GM12878 (cell line): ENCODE results near the gene MACROD2. TPM values are rescaled to one million over a fixed set of nuclear protein-coding genes. Genes with fewer than 3 reads are reported as not detected.

Source experiments
- ATAC-seq: fragments of 200-7000 bp; cut with Tn5 transposase; 3 replicates; pipeline ENCODE4 v1.9.1; 2020; ENCODE audit warnings: mild to moderate bottlenecking, moderate library complexity
- BruUV-seq: library from RNA; stranded (reverse); fragments of 400-500 nt; replicated peaks from 2 replicates; lab custom pipeline; 2021; lab: Mats Ljungman, UMichigan
- CTCF ChIA-PET: fragments of 300-600 bp; sonication (Branson Sonifier 250); formaldehyde crosslinking; extraction: SDS; loops from one replicate; lab custom pipeline; 2021; ENCODE audit warnings: inconsistent platforms; lab: Yijun Ruan, JAX
- POLR2A ChIA-PET: fragments of 350-600 bp; formaldehyde crosslinking; extraction: SDS; loops from one replicate; lab custom pipeline; 2021; ENCODE audit warnings: inconsistent platforms; lab: Charles Lee
- RAD21 ChIA-PET: fragments of 300-600 bp; sonication (Branson Sonifier 250); formaldehyde crosslinking; loops from one replicate; lab custom pipeline; 2023; ENCODE audit warnings: antibody characterized with exemption; ENCODE audit not compliant: unreplicated experiment; lab: Charles Lee
- SMC1A ChIA-PET: fragments of 300-600 bp; sonication (Branson Sonifier 250); formaldehyde crosslinking; loops from one replicate; lab custom pipeline; 2023; ENCODE audit not compliant: unreplicated experiment, uncharacterized antibody; lab: Charles Lee
- DNase-seq: peaks from one replicate; pipeline ENCODE4 v3.0.0-alpha.2; 2011; ENCODE audit warnings: low read depth, low spot score
- FAIRE-seq: peaks from 3 replicates; lab custom pipeline; 2011; peaks lifted over from hg19 to GRCh38; lab: Jason Lieb, UNC
- H2AFZ ChIP-seq: 2 replicates; pipeline ENCODE4 v1.6.0; 2011; ENCODE audit warnings: low read depth, low read length, control low read depth; ENCODE audit not compliant: control insufficient read depth
- H3K27ac ChIP-seq: 2 replicates; pipeline ENCODE4 v1.5.1; 2011; ENCODE audit warnings: control low read depth; ENCODE audit not compliant: control insufficient read depth, insufficient read depth
- H3K27me3 ChIP-seq, 2 experiments: replicated peaks in 1 of 2; 2 replicates each; pipeline versions ENCODE4 v1.6.0 to v1.6.1; 2011; ENCODE audit warnings: low read length in 1 of 2; ENCODE audit not compliant: control insufficient read depth in 2 of 2, insufficient read depth in 2 of 2
- H3K36me3 ChIP-seq, 2 experiments: 2 replicates each; pipeline ENCODE4 v1.5.1; 2011; ENCODE audit warnings: low read length in 1 of 2; ENCODE audit not compliant: control insufficient read depth in 2 of 2, insufficient read depth in 2 of 2
- H3K4me1 ChIP-seq: 2 replicates; pipeline ENCODE4 v1.6.1; 2011; ENCODE audit warnings: mild to moderate bottlenecking, low read length, moderate library complexity, mixed read lengths; ENCODE audit not compliant: control insufficient read depth, insufficient read depth
- H3K4me2 ChIP-seq: 2 replicates; pipeline ENCODE4 v1.6.0; 2011; ENCODE audit warnings: control low read depth; ENCODE audit not compliant: control insufficient read depth, insufficient read depth
- H3K4me3 ChIP-seq: fragments of 200-600 bp; sonication (generic); 2 replicates; pipeline ENCODE4 v1.5.1; 2016
- H3K79me2 ChIP-seq: 2 replicates; pipeline ENCODE4 v1.6.0; 2011; ENCODE audit warnings: low read length; ENCODE audit not compliant: control insufficient read depth, insufficient read depth
- H3K9ac ChIP-seq: 2 replicates; pipeline ENCODE4 v1.8.0; 2011; ENCODE audit warnings: low read length, control low read depth, mixed read lengths; ENCODE audit not compliant: control insufficient read depth, insufficient read depth
- H3K9me3 ChIP-seq: replicated peaks from 3 replicates; pipeline ENCODE4 v1.5.1; 2011; ENCODE audit warnings: mild to moderate bottlenecking, low read length; ENCODE audit not compliant: control insufficient read depth, insufficient read depth
- H4K20me1 ChIP-seq: 2 replicates; pipeline ENCODE4 v1.6.0; 2011; ENCODE audit not compliant: control insufficient read depth, insufficient read depth
- BRCA1 ChIP-seq: IDR thresholded peaks from 2 replicates; pipeline ENCODE4 v1.6.1; 2011; ENCODE audit warnings: low read depth, low read length, improper control_type of control experiment
- ELK1 ChIP-seq: IDR thresholded peaks from 2 replicates; pipeline ENCODE4 v1.6.1; 2012; ENCODE audit warnings: low read depth, low read length, improper control_type of control experiment
- ETV6 ChIP-seq, 2 experiments: fragments of 450-650 bp in 1 of 2; IDR thresholded peaks in 1 of 2; conservative IDR thresholded peaks in 1 of 2; 2 replicates each; pipeline ENCODE4 v1.6.1; 2014; ENCODE audit warnings: antibody characterized with exemption in 1 of 2, borderline replicate concordance in 1 of 2, low read depth in 1 of 2, mild to moderate bottlenecking in 1 of 2, moderate library complexity in 1 of 2
- FOXK2 ChIP-seq: fragments of 450-650 bp; IDR thresholded peaks from 2 replicates; pipeline ENCODE4 v1.6.1; 2017; ENCODE audit warnings: mild to moderate bottlenecking, moderate library complexity
- HDGF ChIP-seq: fragments of 450-650 bp; IDR thresholded peaks from 2 replicates; pipeline ENCODE4 v1.6.1; 2016; ENCODE audit warnings: antibody characterized with exemption
- IKZF2 ChIP-seq, 2 experiments: fragments of 450-650 bp; IDR thresholded peaks; 2 replicates each; pipeline ENCODE4 v1.6.1; 2017; ENCODE audit warnings: mild to moderate bottlenecking in 2 of 2, moderate library complexity in 2 of 2
- PAX5 ChIP-seq: IDR thresholded peaks from 2 replicates; pipeline ENCODE4 v1.6.1; 2011; ENCODE audit warnings: low read depth, low read length, borderline replicate concordance
- SMAD5 ChIP-seq: IDR thresholded peaks from 2 replicates; pipeline ENCODE4 v1.6.1; 2016; ENCODE audit warnings: antibody characterized with exemption, low read depth
- TBL1XR1 ChIP-seq: IDR thresholded peaks from 2 replicates; pipeline ENCODE4 v1.6.1; 2012; ENCODE audit warnings: low read depth, low read length, improper control_type of control experiment
- ZBTB11 ChIP-seq: fragments of 450-650 bp; formaldehyde crosslinking; IDR thresholded peaks from 2 replicates; pipeline ENCODE4 v1.5.0; 2022; ENCODE audit warnings: mild to moderate bottlenecking, missing genetic modification characterization
- WGBS: methylation state at CpG from one replicate; pipeline ENCODE4 v1.1.6; 2016; ENCODE audit warnings: low lambda C conversion rate; ENCODE audit not compliant: insufficient replicate concordance, insufficient coverage; ENCODE audit errors: missing lambda C conversion rate; 5-methylcytosine and 5-hydroxymethylcytosine counted together
- in situ Hi-C: fragments of 300-500 bp; cut with MboI; formaldehyde crosslinking; loops from 9 replicates; pipeline ENCODE4 v1.14.3; 2018; ENCODE audit warnings: mixed read lengths
- intact Hi-C: fragments of 100-400 bp; cut with micrococcal nuclease; formaldehyde crosslinking; loops from one replicate; pipeline ENCODE4 v1.14.2; 2022; ENCODE audit not compliant: unreplicated experiment
- polyA plus RNA-seq, 11 experiments: library from polyadenylated mRNA; depleted of rRNA in 4 of 11; unstranded in 6 of 11; stranded (reverse) in 5 of 11; fragments of >200 nt; fragmentation: Nextera tagmentation in 4 of 11; fragmentation: Illumina TruSeq in 1 of 11; extraction: Ambion mirVana in 4 of 11; extraction: Trizol in 1 of 11; gene quantifications; 1 replicate in 1 of 11; 2 replicates in 10 of 11; pipeline versions ENCODE4 v1.2.1 to v1.2.3, GENCODE V29; 2011 to 2016; ENCODE audit warnings: inconsistent platforms in 2 of 11, missing spikeins in 2 of 11, low read depth in 1 of 11
- total RNA-seq, 4 experiments: library from RNA; depleted of rRNA in 3 of 4; stranded (reverse); fragments of >200 nt in 3 of 4; fragmentation: Illumina TruSeq in 1 of 4; extraction: Trizol in 1 of 4; gene quantifications; 2 replicates each; pipeline versions ENCODE4 v1.2.1 to v1.2.3, GENCODE V29; 2013 to 2021

MACROD2 gene
- total and polyA plus RNA-seq, 10 of the 15 experiments (the other 5 are each of a cell fraction or from before 2014, with no cell fraction given) = 1.1 to 21.5 (median 2.2) TPM

- no peak for TF ChIP-seq ELK1
- TF ChIP-seq BRCA1 = no peak
- no peak for TF ChIP-seq FOXK2
Observed at GRCh38 chr20:15045246-15045645, 1049.9 kb downstream of the MACROD2 start (continued).

- no peak overlapping the region for H3K4me2 ChIP-seq
- TF ChIP-seq PAX5 (no peak), ZBTB11 (CRISPR knock-in tag) (no peak), TBL1XR1 (no peak), FOXK2 (no peak), HDGF (no peak), SMAD5 (no peak), IKZF2 (IDR thresholded peaks at IDR 0.05) (no peak), ETV6 (conservative IDR thresholded peaks at IDR 0.05 in 1 of 2, IDR thresholded peaks at IDR 0.05 in 1 of 2; ENCODE audit: borderline replicate concordance in 1 of 2, low read depth in 1 of 2) (no peak)
- no peak for DNase-seq
- H3K4me3 ChIP-seq = no peak overlapping the region
- H3K79me2 ChIP-seq = no peaks in the 10 kb centered on the region
- H3K9ac ChIP-seq = no peak overlapping the region
- no peak for ATAC-seq
- H4K20me1 ChIP-seq = no peaks in the 10 kb centered on the region
- in situ Hi-C loops = no loop called here
- no TSS peak for BruUV-seq
- SMC1A ChIA-PET = no interaction called here
- POLR2A ChIA-PET = no interaction called here
- WGBS = 8% methylated on average over 2 of the region's 2 CpGs
- no peaks in the 10 kb centered on the region for H3K4me1 ChIP-seq
- H3K9me3 ChIP-seq = no peaks in the 10 kb centered on the region
- H3K27ac ChIP-seq = no peak overlapping the region
- no peak for FAIRE-seq
- intact Hi-C loops = no loop called here
- RAD21 ChIA-PET = no interaction called here
- no peaks in the 10 kb centered on the region for H3K27me3 ChIP-seq
- CTCF ChIA-PET = no interaction called here
- no peak overlapping the region for H2AFZ ChIP-seq
- no peaks in the 10 kb centered on the region for H3K36me3 ChIP-seq
Observed at GRCh38 chr20:15047042-15047441, 1051.7 kb downstream of the MACROD2 start.
